ENCODE measurements around the gene SLC35B2. TPM values are rescaled to one million over a fixed set of nuclear protein-coding genes. Genes with fewer than 3 reads are reported as not detected.

Gene SLC35B2
- polyA plus RNA-seq, 1 of the 3 experiments (the other 2 are of a cell fraction), result 125 TPM

GRCh38 chr6:44238687-44239350 is 18.5 kb downstream of the SLC35B2 start:
- no peak overlapping the region for H3K4me2 ChIP-seq
- no peaks in the 10 kb centered on the region for H3K9me3 ChIP-seq
- H3K4me1 ChIP-seq (ENCODE audit: control insufficient read depth in 1 of 2, insufficient read depth in 2 of 2, low read depth in 1 of 2, low read length in 1 of 2), result peaks cover 26 to 36% of the 10 kb centered on the region in 2 experiments
- no peak overlapping the region for H3K27ac ChIP-seq (ENCODE audit: low read depth in 2 of 2, low read length in 1 of 2)
- TF ChIP-seq SMC3 (IDR thresholded peaks at IDR 0.05; ENCODE audit: low read depth, low read length), result no peak
- no peak for TF ChIP-seq USF1 (IDR thresholded peaks at IDR 0.05; ENCODE audit: borderline replicate concordance, low read depth)
- TF ChIP-seq GATA2 (CRISPR knock-in tag; IDR thresholded peaks at IDR 0.05), result no peak
- TF ChIP-seq RFX5 (IDR thresholded peaks at IDR 0.05; ENCODE audit: low read length), result no peak
- TF ChIP-seq TCF12 (IDR thresholded peaks at IDR 0.05), result no peak
- no peak for DNase-seq
- no peaks in the 10 kb centered on the region for H3K79me2 ChIP-seq (ENCODE audit: insufficient read depth)
- whole genome bisulfite sequencing (ENCODE audit: low lambda C conversion rate), result 91% methylated on average over 7 of the region's 7 CpGs
- H3K4me3 ChIP-seq (ENCODE audit: low read depth in 2 of 2, low read length in 1 of 2), result no peak overlapping the region
- no peaks in the 10 kb centered on the region for H3K9me2 ChIP-seq
- H3K9ac ChIP-seq, result no peak overlapping the region
- no peaks in the 10 kb centered on the region for H4K20me1 ChIP-seq (ENCODE audit: insufficient read depth)
- ChIA-PET POLR2A (interaction anchor here (2.7 kb wide), 1 partner anchor 8 kb away, joined by 27 read pairs; the partner anchor contains the start of gene HSP90AB1), CTCF (interaction anchor here (1.1 to 8.5 kb wide), 5 partner anchors 7 to 68 kb away, joined by 3 to 224 read pairs (median 115); partner anchors contain the start of genes HSP90AB1, MYMX and SLC29A1)
- H3F3A ChIP-seq (replicated peaks; ENCODE audit: insufficient read depth), result peaks cover 18% of the 10 kb centered on the region
- no peaks in the 10 kb centered on the region for H3K27me3 ChIP-seq (ENCODE audit: insufficient read depth)
- H2AFZ ChIP-seq (ENCODE audit: low read depth), result no peak overlapping the region
- H3K36me3 ChIP-seq (replicated peaks in 1 of 2; ENCODE audit: control insufficient read depth in 1 of 2, insufficient read depth in 2 of 2, low read length in 1 of 2), result no peaks in the 10 kb centered on the region

GRCh38 chr6:44237813-44238433 is 19.4 kb downstream of the SLC35B2 start:
- whole genome bisulfite sequencing (ENCODE audit: low lambda C conversion rate), result 6% methylated on average over 17 of the region's 42 CpGs
- Histone ChIP-seq H4K20me1 (ENCODE audit: insufficient read depth) (no peaks in the 10 kb centered on the region), H3F3A (replicated peaks; ENCODE audit: insufficient read depth) (peaks cover 18% of the 10 kb centered on the region), H3K27me3 (ENCODE audit: insufficient read depth) (no peaks in the 10 kb centered on the region), H3K27ac (ENCODE audit: low read depth in 2 of 2, low read length in 1 of 2) (peak overlapping the region; percentile 84 to 90), H3K9ac (peak overlapping the region; percentile 77), H3K4me1 (ENCODE audit: control insufficient read depth in 1 of 2, insufficient read depth in 2 of 2, low read depth in 1 of 2, low read length in 1 of 2) (peaks cover 26 to 45% of the 10 kb centered on the region in 2 experiments), H3K4me3 (ENCODE audit: low read depth in 2 of 2, low read length in 1 of 2) (peak overlapping the region; percentile 53 to 62), H3K9me2 (no peaks in the 10 kb centered on the region), H2AFZ (ENCODE audit: low read depth) (peak overlapping the region; percentile 49; the same call in 1 of the 2 replicates), H3K9me3 (no peaks in the 10 kb centered on the region), H3K36me3 (replicated peaks in 1 of 2; ENCODE audit: control insufficient read depth in 1 of 2, insufficient read depth in 2 of 2, low read length in 1 of 2) (no peaks in the 10 kb centered on the region), H3K4me2 (peak overlapping the region; percentile 81), H3K79me2 (ENCODE audit: insufficient read depth) (no peaks in the 10 kb centered on the region)
- POLR2A ChIA-PET, result interaction anchor here (1.2 to 2.7 kb wide), 2 partner anchors 9 to 13 kb away, joined by 3 to 27 read pairs; partner anchors contain the start of gene HSP90AB1
- peak; percentile 92 for DNase-seq
- CTCF ChIA-PET, result interaction anchor here (0.6 to 8.5 kb wide), 31 partner anchors 8 to 185 kb away, joined by 3 to 224 read pairs (median 4); partner anchors contain the start of genes HSP90AB1, MYMX and SLC29A1
- TF ChIP-seq ZBTB33 (IDR thresholded peaks at IDR 0.05; ENCODE audit: borderline replicate concordance, low read depth) (no peak), FOXJ3 (CRISPR knock-in tag; IDR thresholded peaks at IDR 0.05) (no peak), REST (IDR thresholded peaks at IDR 0.05; ENCODE audit: low read depth, low read length) (no peak), POLR2AphosphoS5 (IDR thresholded peaks at IDR 0.05; ENCODE audit: low read depth, low read length) (no peak), IRF3 (IDR thresholded peaks at IDR 0.05; ENCODE audit: low read depth, low read length) (no peak), TAF1 (IDR thresholded peaks at IDR 0.05; ENCODE audit: borderline replicate concordance, low read depth, low read length) (peak; percentile 20; the same call in 1 of the 2 replicates), NFIC (IDR thresholded peaks at IDR 0.05; ENCODE audit: borderline replicate concordance) (no peak), EP300 (IDR thresholded peaks at IDR 0.05; ENCODE audit: borderline replicate concordance in 1 of 2, low read depth in 1 of 2, low read length in 1 of 2) (no peak), CHD2 (IDR thresholded peaks at IDR 0.05; ENCODE audit: low read length, partially characterized antibody) (peak; percentile 33), SIN3A (IDR thresholded peaks at IDR 0.05; ENCODE audit: borderline replicate concordance, low read depth, low read length) (no peak; the same call in 1 of the 2 replicates), MAX (IDR thresholded peaks at IDR 0.05; ENCODE audit: low read depth) (peak; percentile 56; the same call in 1 of the 2 replicates), GABPA (IDR thresholded peaks at IDR 0.05; ENCODE audit: low read depth) (peak; percentile 13; the same call in 1 of the 2 replicates), GATA2 (CRISPR knock-in tag; IDR thresholded peaks at IDR 0.05) (peak; percentile 26)
